ENCODE data around the gene RMND5A.
A peak's percentile ranks its signal among the peaks of the same experiment; 100 is the strongest.
"Not testable (repeated sequence)": the region's sequence is repeated elsewhere in the genome, so short reads cannot be mapped to it uniquely, and the experiment has no call there.

Gene RMND5A

GRCh38 chr2:86719637-86720539 lies at the start of gene RMND5A:
TSS of gene RMND5A (plus strand) at chr2:86720291. CDS start at chr2:86720668, 377 bp downstream.
- not testable (repeated sequence) for H3K9me3 Mint-ChIP-seq; H3K36me3 Mint-ChIP-seq (ENCODE audit: low read depth); H3K27me3 Mint-ChIP-seq (ENCODE audit: low read depth)
- Mint-ChIP-seq H3K27ac (peak within 1 kb of the TSS; percentile 64 to 90 (median 70)), H3K4me1 (peaks cover 11% of the 10 kb centered on the region), H3K4me3 (peak within 1 kb of the TSS; percentile 81 to 87 (median 86))

- Mint-ChIP-seq H3K4me1 (no peaks in the 10 kb centered on the region), H3K4me3 (no peak overlapping the region), H3K36me3 (ENCODE audit: low read depth) (no peaks in the 10 kb centered on the region), H3K27ac (no peak overlapping the region), H3K9me3 (peaks cover 18% of the 10 kb centered on the region), H3K27me3 (ENCODE audit: low read depth) (no peaks in the 10 kb centered on the region)
- no peak for TF ChIP-seq CTCF (IDR thresholded peaks at IDR 0.05; ENCODE audit: unreplicated experiment in 3 of 3)
These were observed 48.6 kb upstream of the RMND5A start for GRCh38 chr2:86671337-86671981.

GRCh38 chr2:86672027-86672545 lies 48.0 kb upstream of the RMND5A start:
- Mint-ChIP-seq H3K9me3 (peaks cover 12% of the 10 kb centered on the region), H3K36me3 (ENCODE audit: low read depth) (no peaks in the 10 kb centered on the region), H3K4me3 (no peak overlapping the region), H3K27me3 (ENCODE audit: low read depth) (no peaks in the 10 kb centered on the region), H3K4me1 (no peaks in the 10 kb centered on the region), H3K27ac (no peak overlapping the region)
- no peak for TF ChIP-seq CTCF (IDR thresholded peaks at IDR 0.05; ENCODE audit: unreplicated experiment in 3 of 3)

- Mint-ChIP-seq H3K36me3 (ENCODE audit: low read depth) (no peaks in the 10 kb centered on the region), H3K27me3 (ENCODE audit: low read depth) (no peaks in the 10 kb centered on the region), H3K27ac (no peak overlapping the region), H3K9me3 (peaks cover 3% of the 10 kb centered on the region), H3K4me1 (no peaks in the 10 kb centered on the region), H3K4me3 (no peak overlapping the region)
- no peak for TF ChIP-seq CTCF (IDR thresholded peaks at IDR 0.05; ENCODE audit: unreplicated experiment in 3 of 3)
These were observed 47.1 kb upstream of the RMND5A start for GRCh38 chr2:86673011-86673410.

- Mint-ChIP-seq H3K4me3 (no peak overlapping the region), H3K9me3 (no peaks in the 10 kb centered on the region), H3K36me3 (ENCODE audit: low read depth) (no peaks in the 10 kb centered on the region), H3K4me1 (no peaks in the 10 kb centered on the region), H3K27ac (no peak overlapping the region), H3K27me3 (ENCODE audit: low read depth) (no peaks in the 10 kb centered on the region)
- TF ChIP-seq CTCF (IDR thresholded peaks at IDR 0.05; ENCODE audit: unreplicated experiment in 3 of 3), result no peak
These were observed 46.0 kb upstream of the RMND5A start for GRCh38 chr2:86673986-86674670.

GRCh38 chr2:86675104-86675503 lies 45.0 kb upstream of the RMND5A start:
- Mint-ChIP-seq H3K9me3 (no peaks in the 10 kb centered on the region), H3K27ac (no peak overlapping the region), H3K4me1 (no peaks in the 10 kb centered on the region), H3K36me3 (ENCODE audit: low read depth) (no peaks in the 10 kb centered on the region), H3K27me3 (ENCODE audit: low read depth) (no peaks in the 10 kb centered on the region), H3K4me3 (no peak overlapping the region)
- no peak for TF ChIP-seq CTCF (IDR thresholded peaks at IDR 0.05; ENCODE audit: unreplicated experiment in 3 of 3)

Data from nephron (organoid).